Measurements from ENCODE around the gene TMEFF2. TPM values are rescaled to one million over a fixed set of nuclear protein-coding genes. Genes with fewer than 3 reads are reported as not detected.
"Not testable (repeated sequence)": the region's sequence is repeated elsewhere in the genome, so short reads cannot be mapped to it uniquely, and the experiment has no call there.

TMEFF2 gene
- total RNA-seq, 2 experiments from 2014 or later = not detected

DNA sequence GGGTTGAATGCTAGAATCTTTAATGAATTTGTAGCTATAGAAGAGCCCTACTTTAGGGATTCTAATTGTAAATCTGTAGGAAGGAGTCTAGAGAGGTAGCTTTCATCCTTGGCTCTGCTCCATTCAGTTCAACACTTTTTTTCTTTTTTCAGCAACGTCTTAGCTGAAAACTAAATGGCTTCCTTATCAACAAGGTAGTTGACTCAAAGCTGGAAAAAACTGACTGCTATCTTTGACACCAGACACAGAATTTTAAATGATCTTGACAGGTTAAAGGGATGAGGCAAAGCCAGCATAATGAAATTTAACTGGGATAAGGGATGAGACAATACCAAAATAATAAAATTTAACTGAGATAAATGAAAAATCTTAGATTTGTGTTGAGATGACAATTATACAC is 54.9 kb downstream of the TMEFF2 start:
- POLR2A ChIA-PET = no interaction called here
- CTCF ChIA-PET = no interaction called here

DNA sequence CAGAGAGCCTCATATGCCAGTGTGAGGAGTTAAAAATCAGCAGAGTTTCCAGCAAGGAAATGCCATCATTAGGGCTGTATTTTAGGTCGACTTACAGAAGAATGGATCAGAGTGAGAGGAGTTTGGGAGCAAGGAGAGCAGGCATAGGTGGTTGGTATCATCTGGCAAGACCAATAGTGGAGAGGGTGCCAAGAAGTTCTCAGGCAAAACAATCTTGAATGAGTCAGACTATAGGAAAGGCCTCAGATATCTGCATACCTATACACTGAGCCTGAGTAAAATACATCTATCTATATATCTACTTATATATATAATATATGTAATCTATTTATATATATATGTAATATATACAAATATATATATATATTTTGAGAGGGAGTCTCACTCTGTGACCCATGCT is 57.3 kb downstream of the TMEFF2 start:
- POLR2A ChIA-PET = no interaction called here
- CTCF ChIA-PET = no interaction called here

- POLR2A ChIA-PET, CTCF ChIA-PET: not testable (repeated sequence)
Measured at GRCh38 chr2:192132604-192133003, 62.1 kb downstream of the TMEFF2 start.

DNA sequence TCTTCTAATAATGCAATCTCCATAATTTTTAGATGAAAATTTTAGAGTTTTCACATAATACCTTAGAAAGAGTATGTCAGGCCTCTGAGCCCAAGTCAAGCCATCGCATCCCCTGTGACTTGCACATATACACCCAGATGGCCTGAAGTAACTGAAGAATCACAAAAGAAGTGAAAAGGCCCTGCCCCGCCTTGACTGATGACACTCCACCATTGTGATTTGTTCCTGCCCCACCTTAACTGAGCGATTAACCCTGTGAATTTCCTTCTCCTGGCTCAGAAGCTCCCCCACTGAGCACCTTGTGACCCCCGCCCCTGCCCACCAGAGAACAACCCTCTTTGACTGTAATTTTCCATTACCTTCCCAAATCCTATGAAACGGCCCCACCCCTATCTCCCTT is 64.4 kb downstream of the TMEFF2 start:
- CTCF ChIA-PET, POLR2A ChIA-PET: not testable (repeated sequence)

DNA sequence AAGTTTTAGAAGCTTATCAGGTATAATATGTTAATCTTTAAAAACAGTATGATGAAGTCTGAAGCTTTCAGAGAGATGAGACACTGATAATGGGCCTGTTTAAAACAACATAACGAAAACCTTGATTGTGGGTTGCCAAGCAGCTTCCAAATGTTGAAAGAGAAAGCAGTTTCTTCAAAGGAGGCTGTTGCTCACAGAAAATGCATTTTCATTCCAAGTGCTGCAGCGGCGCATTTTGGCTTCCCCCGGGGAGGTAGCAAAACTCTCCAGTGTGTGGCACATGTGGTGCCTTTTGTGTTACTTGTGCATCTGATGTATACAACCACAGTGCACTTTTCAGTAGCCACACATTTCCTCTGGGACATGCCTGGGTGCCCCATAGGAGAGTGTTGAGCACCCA is 66.1 kb downstream of the TMEFF2 start:
- ChIA-PET POLR2A (no interaction called here), CTCF (no interaction called here)

DNA sequence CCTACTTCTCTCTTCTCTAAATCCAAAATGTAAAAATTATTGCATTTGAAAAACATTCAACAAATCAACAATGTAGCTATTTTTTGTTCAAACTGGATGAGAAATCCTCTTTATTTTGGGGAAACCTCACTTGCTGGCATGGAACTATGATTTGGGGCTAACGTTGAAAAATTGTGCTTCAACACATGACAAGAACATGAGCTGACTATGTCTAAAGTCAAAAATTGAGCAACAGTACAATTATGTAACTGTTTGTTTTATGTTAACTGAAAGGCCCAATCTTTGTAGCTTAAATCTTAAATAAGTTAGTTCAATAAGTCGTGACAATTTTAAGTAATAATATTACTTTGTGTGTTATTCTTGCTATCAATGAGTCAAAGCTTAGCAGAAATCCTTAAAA is 67.3 kb downstream of the TMEFF2 start:
- CTCF ChIA-PET = no interaction called here
- POLR2A ChIA-PET = no interaction called here

DNA sequence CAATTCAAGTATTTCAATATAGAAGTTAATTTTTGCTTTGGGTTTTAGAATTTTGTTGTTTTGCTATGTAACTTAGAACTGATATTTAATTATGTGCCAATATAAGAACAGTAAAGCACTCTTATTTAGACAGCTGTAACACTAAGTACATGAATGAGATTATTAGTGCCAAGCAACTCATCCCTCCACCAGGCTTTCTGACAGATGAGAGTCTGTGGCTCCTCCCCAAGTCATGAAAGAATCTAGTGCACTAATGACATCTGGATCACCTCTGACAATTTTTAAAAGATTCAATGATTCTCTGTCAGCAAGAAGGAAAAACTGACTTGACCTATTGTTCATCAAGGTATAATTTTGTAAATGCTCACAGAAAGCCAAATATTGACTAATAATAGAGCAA is 67.8 kb downstream of the TMEFF2 start:
- ChIA-PET POLR2A (no interaction called here), CTCF (no interaction called here)

- ChIA-PET CTCF (no interaction called here), POLR2A (no interaction called here)
Measured at GRCh38 chr2:192126426-192126825, 68.3 kb downstream of the TMEFF2 start.

DNA sequence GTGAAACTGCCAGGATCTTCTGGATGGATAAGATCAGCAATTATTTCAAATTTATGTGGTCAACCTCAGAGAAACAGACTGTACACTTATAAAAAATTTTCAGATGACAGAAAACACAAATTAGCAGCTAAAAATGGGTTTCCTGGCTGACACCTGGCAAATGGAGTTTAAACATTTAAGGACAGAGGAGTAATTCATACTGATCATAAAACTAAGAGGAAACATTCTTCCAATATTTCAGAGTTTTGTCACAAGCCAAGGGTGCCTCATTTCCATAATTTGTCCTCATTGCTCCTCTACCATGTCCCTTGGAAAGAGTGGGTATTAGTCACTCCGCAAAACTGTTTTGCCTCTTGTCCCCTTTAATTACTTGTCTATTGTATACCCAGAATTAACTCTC is 70.2 kb downstream of the TMEFF2 start:
- CTCF ChIA-PET = no interaction called here
- POLR2A ChIA-PET = no interaction called here

- CTCF ChIA-PET = no interaction called here
- POLR2A ChIA-PET = no interaction called here
Measured at GRCh38 chr2:192123847-192124246, 70.9 kb downstream of the TMEFF2 start.

- POLR2A ChIA-PET = no interaction called here
- CTCF ChIA-PET = no interaction called here
Measured at GRCh38 chr2:192122946-192123345, 71.8 kb downstream of the TMEFF2 start.

- ChIA-PET CTCF (no interaction called here), POLR2A (no interaction called here)
Measured at GRCh38 chr2:192122141-192122540, 72.6 kb downstream of the TMEFF2 start.

DNA sequence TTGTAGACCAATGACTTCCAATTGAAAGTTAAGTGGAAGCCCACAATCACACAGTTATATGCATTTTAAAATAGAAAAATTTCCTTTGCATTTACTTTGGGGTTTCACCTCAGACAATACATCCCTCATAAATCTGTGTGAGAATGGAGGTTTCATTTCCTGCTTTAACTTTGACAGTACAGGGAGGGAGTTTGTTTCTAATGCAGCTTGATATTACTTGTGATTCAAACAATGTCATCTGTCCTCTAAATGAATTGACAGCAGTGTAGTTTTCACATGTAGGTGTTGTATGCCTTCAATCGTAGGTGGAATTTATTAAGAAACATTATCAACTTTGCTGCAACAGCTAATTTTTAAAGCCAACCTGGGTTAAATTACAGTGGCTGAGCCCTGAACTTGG is 75.2 kb downstream of the TMEFF2 start:
- ChIA-PET POLR2A (no interaction called here), CTCF (no interaction called here)

DNA sequence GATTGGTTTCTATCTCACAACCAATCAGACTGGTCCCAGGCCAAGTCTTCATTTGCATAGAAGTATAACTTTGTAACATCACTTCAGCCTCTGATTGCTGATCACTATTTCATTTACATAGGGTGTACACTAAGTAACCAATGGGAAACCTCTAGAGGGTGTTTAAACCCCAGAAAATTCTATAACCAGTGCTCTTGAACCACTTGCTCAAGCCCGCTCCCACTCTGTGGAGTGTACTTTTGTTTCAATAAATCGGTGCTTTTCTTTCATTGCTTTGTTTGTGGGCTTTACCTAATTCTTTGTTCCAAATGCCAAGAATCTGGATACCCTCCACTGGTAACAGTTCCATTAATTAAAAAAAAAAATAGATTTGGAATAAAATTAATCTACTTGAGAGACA is 77.0 kb downstream of the TMEFF2 start:
- POLR2A ChIA-PET = no interaction called here

DNA sequence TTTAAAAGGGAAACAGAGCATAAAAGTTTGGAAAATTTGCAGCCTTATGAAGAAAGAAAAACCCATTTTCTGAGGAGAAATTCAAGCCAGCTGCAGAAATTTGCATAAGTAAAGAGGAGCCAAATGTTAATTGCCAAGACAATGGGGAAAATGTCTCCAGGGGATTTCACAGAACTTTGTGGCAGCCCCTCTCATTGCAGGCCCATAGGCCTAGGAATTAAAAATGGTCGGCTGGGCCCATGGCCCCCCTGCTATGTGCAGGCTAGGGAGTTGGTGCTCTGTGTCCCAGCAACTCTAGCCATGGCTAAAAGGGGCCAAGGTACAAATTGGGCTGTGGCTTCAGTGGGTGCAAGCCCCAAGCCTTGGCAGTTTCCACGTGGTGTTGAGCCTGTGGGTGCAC is 83.2 kb downstream of the TMEFF2 start:
- CTCF ChIA-PET = not testable (repeated sequence)
- POLR2A ChIA-PET = interaction anchor here (0.6 kb wide), 1 partner anchor 414 kb away, joined by 3 read pairs; no protein-coding TSS in a partner anchor

More for the DNA sequence above, 77.0 kb downstream of the TMEFF2 start:
- CTCF ChIA-PET = no interaction called here

- ChIA-PET POLR2A (no interaction called here), CTCF (no interaction called here)
Measured at GRCh38 chr2:192099742-192100141, 95.0 kb downstream of the TMEFF2 start.

DNA sequence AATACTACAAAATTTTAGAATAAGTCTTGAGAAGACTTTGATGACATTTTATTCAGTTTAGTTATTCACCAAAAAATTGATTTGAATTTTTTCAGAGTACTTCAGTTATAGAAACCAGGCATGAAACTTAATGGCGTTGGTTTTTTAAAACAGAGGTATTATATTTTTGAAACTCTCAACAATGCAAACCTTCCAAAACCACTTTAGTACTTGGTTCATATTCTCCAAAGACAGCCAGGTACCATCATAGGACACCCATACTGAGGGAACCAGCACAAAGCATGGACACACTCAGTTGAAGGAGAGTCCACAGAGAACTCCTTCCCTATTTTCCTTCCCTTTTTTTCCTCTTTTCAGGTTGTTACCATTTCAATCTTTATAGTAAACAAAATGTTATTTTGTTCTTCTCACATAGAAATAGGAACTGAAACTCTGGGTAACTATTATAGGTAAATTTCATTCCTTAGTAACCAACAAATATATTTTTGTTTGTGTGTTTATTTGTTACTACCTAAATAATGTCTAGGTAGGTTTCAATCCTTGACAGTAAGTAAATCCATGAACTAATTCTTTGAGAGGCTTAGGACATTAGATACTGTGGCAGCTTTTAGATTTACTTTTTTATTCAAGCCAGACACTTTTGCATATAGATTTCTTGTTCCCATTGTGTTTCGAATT is 95.8 kb downstream of the TMEFF2 start:
- CTCF ChIA-PET = no interaction called here
- POLR2A ChIA-PET = no interaction called here

DNA sequence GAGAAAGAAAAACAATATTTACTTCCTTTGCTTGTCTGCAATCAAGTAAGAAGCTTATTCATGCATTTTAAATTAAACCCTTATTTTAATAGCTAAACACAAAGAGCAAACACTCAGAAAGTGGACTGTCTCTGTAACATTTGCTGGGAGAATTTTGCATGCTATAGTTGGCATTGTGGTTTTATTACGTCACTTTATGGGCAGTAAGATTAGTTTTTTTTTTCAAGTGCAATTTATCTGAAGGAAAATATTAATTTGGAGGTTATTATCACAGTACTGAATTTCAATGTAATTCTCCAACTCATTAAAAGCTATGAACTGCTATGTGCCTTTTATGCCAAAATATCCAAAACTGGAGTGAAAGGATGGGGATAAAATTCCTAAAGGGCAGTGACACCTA is 103.3 kb downstream of the TMEFF2 start:
- POLR2A ChIA-PET = no interaction called here
- CTCF ChIA-PET = no interaction called here

GRCh38 chr2:192090911-192091310 is 103.8 kb downstream of the TMEFF2 start:
- CTCF ChIA-PET = no interaction called here
- POLR2A ChIA-PET = no interaction called here

DNA sequence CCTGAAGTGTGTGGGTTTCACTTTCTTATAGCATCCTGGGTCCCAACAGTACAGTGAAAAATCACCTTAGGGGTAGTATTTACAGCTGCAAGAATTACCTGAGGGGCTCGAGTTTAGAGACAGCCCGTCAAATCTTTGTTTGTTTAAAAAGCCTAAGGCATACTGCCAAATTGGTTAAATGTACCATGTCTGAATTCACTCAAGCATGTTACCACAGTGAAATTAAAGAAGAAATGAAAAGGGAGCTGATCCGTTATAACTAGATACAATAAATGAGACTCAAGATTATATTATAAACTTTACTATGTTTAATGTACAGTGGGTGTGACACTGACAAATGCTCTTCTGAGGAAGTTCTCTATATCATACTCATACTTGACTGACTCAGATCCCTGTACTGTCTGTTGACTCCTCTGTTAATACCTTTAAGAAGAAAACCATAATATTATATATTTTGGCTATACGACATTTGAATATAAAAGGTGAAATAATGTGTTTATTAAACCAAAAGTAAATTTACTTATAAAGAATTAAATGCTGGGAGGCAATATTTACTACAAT is 107.3 kb downstream of the TMEFF2 start:
- POLR2A ChIA-PET = no interaction called here
- CTCF ChIA-PET = no interaction called here

- ChIA-PET POLR2A (no interaction called here), CTCF (no interaction called here)
Measured at GRCh38 chr2:192082121-192082520, 112.6 kb downstream of the TMEFF2 start.

DNA sequence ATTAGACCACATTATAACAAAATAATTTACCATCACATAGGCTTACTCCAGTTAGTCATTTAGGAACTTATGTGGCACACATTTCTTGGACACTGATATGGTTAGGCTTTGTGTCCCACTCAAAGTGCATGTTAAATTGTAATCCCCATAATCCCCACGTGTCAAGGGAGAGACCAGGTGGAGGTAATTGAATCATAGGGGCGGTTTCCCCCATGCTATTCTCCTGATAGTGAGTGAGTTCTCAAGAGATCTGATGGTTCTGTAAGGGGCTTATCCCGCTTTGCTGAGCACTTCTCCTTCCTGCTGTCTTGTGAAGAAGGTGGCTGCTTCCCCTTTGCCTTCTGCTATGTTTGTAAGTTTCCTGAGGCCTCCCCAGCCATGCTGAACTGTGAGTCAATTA is 114.6 kb downstream of the TMEFF2 start:
- POLR2A ChIA-PET, CTCF ChIA-PET: not testable (repeated sequence)

DNA sequence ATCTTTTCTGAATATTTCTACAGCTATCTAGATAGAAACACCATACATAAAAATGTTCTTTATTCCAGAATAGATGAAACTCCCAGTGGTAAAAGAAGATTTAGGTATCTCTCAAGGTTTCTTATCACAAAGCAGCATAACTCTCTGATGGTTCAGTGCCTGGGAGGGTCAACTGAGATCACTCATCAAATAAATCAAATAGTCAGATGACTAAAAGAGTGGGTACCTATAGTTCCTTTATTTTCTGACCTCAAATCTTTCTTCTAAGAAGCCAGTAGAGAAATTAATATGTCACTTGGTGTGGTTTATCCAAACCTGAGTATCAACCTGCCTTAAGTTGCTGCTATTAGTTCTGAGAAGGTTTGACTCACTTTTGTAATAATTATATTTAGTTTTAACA is 120.9 kb downstream of the TMEFF2 start:
- ChIA-PET POLR2A (no interaction called here), CTCF (no interaction called here)

Measured in activated CD8-positive, alpha-beta memory T cell treated with anti-CD3 and anti-CD28 coated beads for 36 hours (primary cell).